ENCODE measurements around the gene ASB4.
"Not testable (repeated sequence)": the region's sequence is repeated elsewhere in the genome, so short reads cannot be mapped to it uniquely, and the experiment has no call there.

ASB4 gene

DNA sequence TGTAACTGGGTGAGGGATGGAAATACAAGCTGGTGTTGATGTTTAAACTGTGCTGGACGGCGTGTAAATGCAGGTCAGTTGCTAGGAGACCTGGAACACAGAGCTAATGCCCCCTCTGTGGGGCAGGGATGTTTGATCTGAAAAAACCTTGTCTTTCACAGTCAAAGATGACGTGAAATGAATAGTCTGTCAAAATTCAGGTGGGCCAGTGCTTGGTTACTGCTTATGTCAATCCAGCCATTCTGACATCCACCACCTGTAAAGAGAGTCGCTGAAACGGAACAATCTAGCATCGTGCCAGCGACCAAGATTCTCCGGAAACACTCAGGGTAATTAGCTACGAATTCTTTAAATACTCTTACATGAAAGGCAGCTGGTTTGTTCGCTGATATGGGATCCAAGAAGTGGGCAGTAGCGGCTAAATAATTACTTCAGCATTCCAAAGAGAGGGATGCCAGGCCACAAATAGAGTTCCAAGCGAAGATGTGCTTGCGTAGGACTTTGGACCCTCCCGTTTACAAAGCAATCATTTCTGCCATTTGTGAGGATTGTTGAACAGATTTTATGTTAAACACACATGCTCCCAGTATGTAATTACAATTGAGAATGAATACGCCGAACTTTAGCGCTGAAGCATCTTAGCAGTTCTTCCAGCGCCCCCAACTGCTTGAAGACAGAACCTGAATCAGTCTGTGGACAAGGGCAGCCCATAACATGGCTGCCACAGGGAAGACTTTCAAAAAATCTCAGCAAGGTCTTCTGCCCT is 7.3 kb upstream of the ASB4 start:
- peak in 36 of 56 donors; percentile 3 to 68 (median 25) for DNase-seq

GRCh38 chr7:95479992-95480624 is 5.6 kb upstream of the ASB4 start:
- DNase-seq = no peak

- DNase-seq = no peak
Measured at GRCh38 chr7:95481271-95482165, 4.2 kb upstream of the ASB4 start.

- no peak for DNase-seq
Measured at GRCh38 chr7:95482424-95482823, 3.3 kb upstream of the ASB4 start.

DNA sequence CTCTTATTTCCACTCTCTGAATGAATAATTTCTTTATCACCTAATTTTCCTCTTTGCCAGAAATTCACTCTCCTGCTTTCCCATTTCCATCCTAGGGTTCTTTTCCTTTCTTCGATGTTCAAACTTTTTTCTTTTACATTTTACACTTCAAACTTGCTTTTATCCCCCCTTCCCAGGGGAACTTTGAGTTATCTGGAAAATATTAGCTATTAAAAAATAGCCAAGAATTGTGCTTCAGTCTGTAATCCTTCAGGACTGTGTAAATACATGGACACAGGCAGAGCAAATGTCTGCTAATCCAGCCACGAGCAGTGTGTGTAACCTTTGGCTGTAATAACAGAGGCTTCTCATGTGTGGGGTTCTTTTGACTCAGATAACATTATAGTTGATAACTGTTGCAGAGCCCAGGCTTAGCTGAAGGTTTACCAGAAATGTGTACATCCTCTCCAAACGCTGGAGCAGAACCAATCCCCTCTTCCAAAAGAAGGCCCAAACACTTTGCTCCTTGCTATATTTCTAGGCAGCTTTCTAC is 4.6 kb downstream of the ASB4 start:
- no peak for DNase-seq

- DNase-seq = no peak
Measured at GRCh38 chr7:95491201-95491600, 5.5 kb downstream of the ASB4 start.

- no peak for DNase-seq
Measured at GRCh38 chr7:95491634-95492314, 6.0 kb downstream of the ASB4 start.

DNA sequence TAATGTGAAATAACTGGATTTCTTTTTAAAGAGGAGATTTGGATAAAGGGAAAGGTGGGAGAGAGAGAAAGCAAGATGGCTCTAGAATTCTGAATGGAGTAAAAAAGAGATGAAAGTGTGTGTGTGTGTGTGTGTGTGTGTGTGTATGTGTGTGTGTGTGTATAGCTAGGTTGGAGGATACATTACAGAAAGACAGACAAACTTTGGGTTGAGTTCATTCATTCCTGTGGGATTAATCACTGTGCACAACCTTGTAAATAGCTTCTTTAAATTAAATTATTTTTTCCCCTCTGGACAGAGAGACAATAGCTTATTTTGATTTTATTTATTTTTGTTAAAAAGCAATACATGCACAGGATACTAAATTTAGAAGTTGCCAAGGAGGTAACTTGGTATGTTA is 7.5 kb downstream of the ASB4 start:
- no peak for DNase-seq

GRCh38 chr7:95493844-95494243 is 8.1 kb downstream of the ASB4 start:
- no peak for DNase-seq

DNA sequence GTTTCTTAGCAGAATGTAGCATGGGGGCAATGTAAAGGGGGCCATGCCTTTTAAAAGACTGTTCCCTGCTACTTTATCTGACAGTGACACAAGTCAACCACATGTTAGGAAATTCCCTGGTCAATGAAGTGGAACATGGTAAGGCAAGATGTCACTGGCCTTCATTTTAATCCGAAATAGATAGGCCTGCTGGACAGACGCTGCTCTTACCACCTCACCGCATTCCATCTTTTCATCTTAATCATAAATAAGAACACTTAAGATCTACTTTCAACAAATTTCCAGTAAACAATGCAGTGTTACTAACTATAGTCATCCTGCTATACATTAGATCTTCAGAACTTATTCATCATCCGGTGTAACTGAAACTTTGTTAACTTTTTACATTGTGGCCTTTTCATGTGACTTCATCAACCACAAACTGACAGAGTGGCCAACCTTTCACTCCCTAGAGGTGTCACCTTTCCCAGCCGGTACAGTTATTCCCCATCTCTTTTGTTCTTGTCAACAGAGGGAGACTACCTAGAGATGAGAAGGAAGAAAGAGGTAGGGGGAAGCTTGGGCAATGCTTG is 15.6 kb downstream of the ASB4 start:
- DNase-seq = no peak

DNA sequence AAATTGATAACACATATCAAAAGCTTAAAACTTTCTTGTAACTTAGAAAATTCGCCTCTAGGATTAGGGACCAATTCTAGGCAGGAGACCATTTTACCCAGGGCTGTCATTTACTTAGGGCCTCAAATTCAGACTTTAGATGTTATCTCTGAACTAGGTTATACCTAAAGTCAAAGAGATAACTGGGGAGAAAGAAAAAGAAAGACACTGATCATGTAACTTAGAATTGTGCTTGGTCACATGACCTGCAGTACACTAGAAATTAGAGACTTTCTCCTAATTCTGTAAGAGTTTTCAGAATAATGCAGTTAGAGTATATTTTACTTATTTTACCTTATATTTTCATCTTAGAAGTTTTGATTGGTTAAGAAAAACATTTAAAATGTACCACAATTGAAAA is 16.7 kb downstream of the ASB4 start:
- no peak for DNase-seq

- no peak for DNase-seq
Measured at GRCh38 chr7:95503271-95504131, 17.8 kb downstream of the ASB4 start.

DNA sequence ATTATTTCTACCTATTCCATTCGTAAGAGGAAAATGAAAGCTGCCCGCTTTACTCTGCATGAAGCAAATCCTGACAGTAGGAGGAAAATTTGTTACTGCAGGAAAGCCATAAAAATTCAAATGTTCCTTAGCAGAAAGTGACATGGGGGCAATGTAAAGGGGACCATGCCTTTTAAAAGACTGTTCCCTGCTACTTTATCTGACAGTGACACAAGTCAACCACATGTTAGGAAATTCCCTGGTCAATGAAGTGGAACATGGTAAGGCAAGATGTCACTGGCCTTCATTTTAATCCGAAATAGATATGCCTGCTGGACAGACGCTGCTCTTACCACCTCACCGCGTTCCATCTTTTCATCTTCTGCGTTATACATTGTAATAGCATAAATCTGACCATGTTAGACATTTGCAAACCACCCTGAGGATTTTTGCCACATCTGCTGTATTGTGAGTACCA is 18.4 kb downstream of the ASB4 start:
- DNase-seq = not testable (repeated sequence)

DNA sequence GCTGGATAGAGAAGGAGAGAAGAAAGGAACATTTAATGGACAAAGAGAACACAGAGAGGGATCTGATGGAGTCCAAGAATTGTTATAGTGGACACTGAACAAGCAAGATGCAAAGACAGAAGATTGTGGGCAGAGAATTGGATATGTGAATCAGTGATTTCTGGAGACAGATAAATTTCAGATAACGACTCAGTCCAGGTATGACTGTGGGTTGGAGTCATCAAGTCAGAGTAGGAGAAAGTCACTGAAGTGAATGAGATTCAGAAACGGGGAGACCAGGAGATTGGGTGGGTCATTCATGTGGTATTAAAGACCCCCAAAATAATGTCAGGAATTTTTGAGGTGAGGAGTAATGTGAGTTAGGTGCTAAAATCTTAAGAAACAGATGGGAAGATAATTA is 23.0 kb downstream of the ASB4 start:
- DNase-seq = no peak

GRCh38 chr7:95509199-95509598 is 23.5 kb downstream of the ASB4 start:
- peak in 39 of 56 donors; percentile 1 to 70 (median 23) for DNase-seq

DNA sequence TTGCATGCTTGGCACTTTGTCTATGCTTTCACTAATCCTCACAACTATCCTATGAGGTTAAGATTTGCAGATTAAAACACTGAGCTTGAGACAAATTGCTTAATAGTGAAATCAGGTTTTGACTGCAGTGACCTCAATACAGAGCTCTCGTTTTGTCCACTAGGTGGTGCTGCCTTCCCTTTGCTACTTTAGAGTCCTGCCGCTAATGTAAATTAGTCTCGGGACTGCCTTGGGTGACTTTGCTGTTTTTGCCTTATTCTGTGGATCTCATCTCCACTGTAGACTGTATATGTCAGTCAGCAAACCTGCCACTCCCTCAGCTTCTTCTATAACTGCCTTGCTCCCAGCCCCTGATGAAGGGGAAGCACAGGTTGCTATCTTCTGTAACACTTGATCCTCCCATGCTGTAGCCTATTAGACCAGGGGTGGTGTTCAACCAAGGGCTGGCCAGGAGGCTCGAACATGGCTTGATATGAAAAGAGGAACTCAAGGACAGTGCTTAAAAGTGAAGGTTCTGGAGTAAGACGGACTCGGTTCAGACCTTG is 26.0 kb downstream of the ASB4 start:
- peak in 50 of 56 donors; percentile 5 to 91 (median 42) for DNase-seq

DNA sequence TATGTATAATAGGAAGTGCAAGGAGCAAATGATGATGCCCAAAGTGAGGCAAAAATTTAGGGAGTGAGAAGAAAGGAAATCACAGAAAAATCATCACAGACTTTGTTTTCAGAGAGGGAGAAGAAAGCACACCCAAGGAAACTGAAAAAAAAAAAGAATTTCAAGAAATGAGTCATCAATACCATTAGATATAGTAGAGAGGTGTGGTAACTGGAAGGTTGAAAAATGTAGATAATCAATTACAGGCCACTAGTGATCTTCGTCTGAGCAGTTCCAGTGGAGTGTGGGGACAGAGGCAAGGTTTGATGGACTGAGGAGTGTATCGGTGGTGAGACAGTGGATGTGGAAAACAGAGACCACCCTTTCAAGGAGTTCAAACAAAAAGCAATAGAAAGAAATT is 31.7 kb downstream of the ASB4 start:
- no peak for DNase-seq

DNA sequence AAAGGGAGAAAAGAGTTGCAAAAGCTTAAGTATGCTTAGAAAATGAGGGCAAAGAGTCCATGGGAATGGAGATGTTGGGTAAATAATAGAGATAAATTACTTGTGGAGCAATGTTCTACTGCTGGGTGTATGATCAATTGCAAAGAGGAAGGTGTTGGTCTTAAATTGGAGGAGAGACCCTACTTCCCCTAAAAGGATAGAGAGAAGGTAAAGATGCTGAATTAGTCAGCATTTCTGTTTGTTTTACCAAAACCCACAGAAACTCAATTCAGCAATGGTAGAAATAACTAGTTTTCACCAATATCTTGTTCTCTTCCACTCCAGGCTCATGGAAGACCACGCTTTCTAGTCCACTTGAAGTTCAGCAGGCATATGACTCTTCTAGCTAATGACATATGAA is 32.1 kb downstream of the ASB4 start:
- DNase-seq = no peak

DNA sequence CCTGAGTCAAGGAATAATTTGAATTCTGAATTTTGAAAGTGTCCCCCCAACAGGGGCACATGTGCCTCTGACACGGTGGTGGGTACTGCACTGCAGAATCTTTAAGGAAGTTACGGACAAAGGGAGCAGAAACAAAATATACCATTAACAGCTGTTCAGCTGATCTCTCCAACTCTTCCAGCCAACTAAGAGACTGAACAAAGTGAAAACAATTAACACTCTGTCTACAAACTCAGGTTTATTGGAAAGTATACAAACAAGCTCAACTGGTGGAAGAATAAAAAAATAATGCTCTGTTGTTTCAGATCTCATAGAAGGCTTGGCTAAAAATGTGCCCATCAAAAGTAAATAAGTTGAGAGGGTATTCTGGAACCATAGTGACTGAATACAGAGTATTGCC is 34.4 kb downstream of the ASB4 start:
- DNase-seq = no peak

Measured in amygdala (tissue), 56 donors.